GM12865 (cell line): ENCODE data around the gene SYT2.
A peak's percentile ranks its signal among the peaks of the same experiment; 100 is the strongest.

ENCODE experiments used
- DNase-seq: peaks from one replicate; pipeline ENCODE4 v3.0.0; 2010; ENCODE audit warnings: low read depth
- H3K4me3 ChIP-seq: 2 replicates; pipeline ENCODE4 v1.5.1; 2011; ENCODE audit warnings: mild to moderate bottlenecking, low read depth, low read length, control low read depth
- CTCF ChIP-seq: IDR thresholded peaks from 2 replicates; pipeline ENCODE4 v1.5.1; 2011; ENCODE audit warnings: low read length, control low read depth, low read depth, inconsistent platforms; ENCODE audit not compliant: insufficient read depth; ENCODE audit errors: missing control alignments

The SYT2 gene

GRCh38 chr1:202569393-202570322, 140.6 kb downstream of the SYT2 start:
- TF ChIP-seq CTCF = no peak
- DNase-seq = no peak
- no peak overlapping the region for H3K4me3 ChIP-seq

- H3K4me3 ChIP-seq = no peak overlapping the region
- TF ChIP-seq CTCF = no peak
Measured at GRCh38 chr1:202568826-202569225, 141.4 kb downstream of the SYT2 start.

GRCh38 chr1:202568410-202568809, 141.8 kb downstream of the SYT2 start:
- DNase-seq = no peak
- TF ChIP-seq CTCF = no peak

More at GRCh38 chr1:202568826-202569225, 141.4 kb downstream of the SYT2 start:
- DNase-seq = no peak

GRCh38 chr1:202567738-202568137, 142.5 kb downstream of the SYT2 start:
- no peak overlapping the region for H3K4me3 ChIP-seq
- no peak for TF ChIP-seq CTCF
- no peak for DNase-seq

More at GRCh38 chr1:202568410-202568809, 141.8 kb downstream of the SYT2 start:
- no peak overlapping the region for H3K4me3 ChIP-seq

GRCh38 chr1:202565890-202566602, 144.2 kb downstream of the SYT2 start:
- no peak for TF ChIP-seq CTCF
- H3K4me3 ChIP-seq = no peak overlapping the region
- peak; percentile 85 for DNase-seq

GRCh38 chr1:202564958-202565495, 145.2 kb downstream of the SYT2 start:
- peak; percentile 47 for DNase-seq
- no peak for TF ChIP-seq CTCF
- H3K4me3 ChIP-seq = no peak overlapping the region
